ENCODE results near the gene LRFN5. TPM values are rescaled to one million over a fixed set of nuclear protein-coding genes. Genes with fewer than 3 reads are reported as not detected.
"Not testable (repeated sequence)": the region's sequence is repeated elsewhere in the genome, so short reads cannot be mapped to it uniquely, and the experiment has no call there.

LRFN5 gene
- 10.0 TPM for total RNA-seq
- 10 to 100 TPM in 3 of 8 donors, 1 to 10 TPM in 5; 5.6 to 13.7 (median 9.5) TPM for polyA plus RNA-seq (ENCODE audit: insufficient read depth in 1 of 8, insufficient read length in 8 of 8, low replicate concordance in 1 of 8)
- long read RNA-seq, donor 1: 0 reads
- long read RNA-seq, donor 2: 0 reads
- long read RNA-seq, donor 3, partial matches to known transcripts: 0 of 1 reads
- long read RNA-seq, donor 3, other reads (novel, unspliced or antisense): 0 of 1 reads
- long read RNA-seq, donor 4, partial matches to known transcripts: 0 of 1 reads
- long read RNA-seq, donor 4, other reads (novel, unspliced or antisense): 0 of 1 reads
- long read RNA-seq, donor 5, partial matches to known transcripts: 0 of 1 reads
- long read RNA-seq, donor 5, other reads (novel, unspliced or antisense): 0 of 1 reads
- long read RNA-seq, donor 6: 0 reads
- long read RNA-seq, donor 7: 0 reads
- long read RNA-seq, donor 8, partial matches to known transcripts: 0 of 1 reads
- long read RNA-seq, donor 8, other reads (novel, unspliced or antisense): 0 of 1 reads
- long read RNA-seq, donor 9: 0 reads
- long read RNA-seq, donor 10, partial matches to known transcripts: 0 of 1 reads
- long read RNA-seq, donor 10, other reads (novel, unspliced or antisense): 0 of 1 reads
- long read RNA-seq, donor 11: 0 reads

DNA sequence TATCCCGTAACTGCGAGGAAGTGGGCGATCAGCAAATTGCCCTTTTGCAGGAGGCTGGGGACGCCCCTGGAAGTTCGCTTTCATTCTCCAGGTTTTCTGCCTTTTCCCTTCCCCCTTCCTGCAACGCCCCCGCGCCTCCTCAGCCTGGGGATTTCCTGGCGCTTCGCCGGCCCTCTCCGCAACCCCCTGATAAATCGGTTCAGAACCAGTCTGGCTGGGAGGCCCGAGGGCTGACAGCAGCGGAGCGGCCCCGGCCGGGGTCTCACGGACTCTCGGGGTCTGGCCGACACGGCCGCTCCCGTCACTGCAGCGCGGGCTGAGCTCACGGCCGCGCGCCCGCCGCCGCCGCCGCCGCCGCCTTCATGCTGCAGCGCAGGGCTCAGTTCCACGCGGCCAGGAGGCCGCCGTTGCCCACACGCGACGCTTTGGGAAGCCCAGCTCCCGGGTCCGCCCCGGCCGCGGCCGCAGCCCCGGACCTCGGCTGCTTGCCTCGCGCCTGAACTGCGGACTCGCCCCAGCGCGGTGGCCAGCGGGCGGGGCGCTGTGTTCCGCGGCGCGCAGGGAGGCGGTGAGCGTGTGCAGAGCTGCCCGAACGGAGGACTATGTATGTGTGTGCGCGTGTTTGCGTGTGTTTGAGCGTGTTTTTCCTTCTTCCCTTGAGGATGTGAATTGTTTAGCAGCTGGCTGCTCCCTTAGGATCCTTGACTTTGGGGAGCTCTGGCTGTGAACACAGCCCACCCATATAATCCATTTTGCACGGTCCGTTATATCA is at the start of gene LRFN5:
Gene LRFN5 (plus strand): TSS at position 345 of the 772 bp plus-strand sequence.
- peaks cover 10% of the 10 kb centered on the region for H3K4me1 ChIP-seq (ENCODE audit: control insufficient read depth, insufficient read depth, low read length)
- H3K4me3 ChIP-seq (ENCODE audit: low read length): peak within 1 kb of the TSS; percentile 63
- H3K9me3 ChIP-seq (replicated peaks; ENCODE audit: control insufficient read depth, low read depth, low read length): no peaks in the 10 kb centered on the region
- H3K36me3 ChIP-seq (ENCODE audit: control insufficient read depth, insufficient read depth, low read length): no peaks in the 10 kb centered on the region
- peak; percentile 89 for DNase-seq
- under 1% methylated on average over 70 of the region's 76 CpGs for whole genome bisulfite sequencing (ENCODE audit: insufficient coverage)
- peak within 1 kb of the TSS; percentile 96 for H3K27ac ChIP-seq (ENCODE audit: low read length)
- H3K27me3 ChIP-seq (ENCODE audit: control insufficient read depth, insufficient read depth, low read length): peaks cover 8% of the 10 kb centered on the region

DNA sequence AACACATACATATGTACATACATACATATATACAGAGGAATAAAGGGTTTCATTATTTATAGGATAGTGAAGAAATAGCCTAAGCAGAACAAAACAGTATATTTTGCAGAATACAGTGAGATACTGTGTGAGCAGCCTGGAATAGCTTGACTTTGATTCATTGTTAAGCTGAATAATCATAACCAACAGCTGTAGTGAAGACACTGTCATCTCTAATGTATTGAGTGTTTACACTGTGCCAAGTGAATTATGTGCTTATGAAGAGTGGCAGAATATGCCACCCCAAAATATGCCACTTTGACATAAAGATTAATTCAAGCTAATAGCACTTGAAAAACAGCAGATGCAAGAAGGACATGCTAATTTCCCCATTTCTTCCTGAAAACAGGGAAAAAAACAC is 48.2 kb upstream of the LRFN5 start:
- Histone ChIP-seq H3K36me3 (ENCODE audit: control insufficient read depth, insufficient read depth, low read length) (no peaks in the 10 kb centered on the region), H3K27me3 (ENCODE audit: control insufficient read depth, insufficient read depth, low read length) (no peaks in the 10 kb centered on the region), H3K27ac (ENCODE audit: low read length) (no peak overlapping the region), H3K9me3 (replicated peaks; ENCODE audit: control insufficient read depth, low read depth, low read length) (no peaks in the 10 kb centered on the region), H3K4me3 (ENCODE audit: low read length) (no peak overlapping the region), H3K4me1 (ENCODE audit: control insufficient read depth, insufficient read depth, low read length) (no peaks in the 10 kb centered on the region)
- no peak for DNase-seq

DNA sequence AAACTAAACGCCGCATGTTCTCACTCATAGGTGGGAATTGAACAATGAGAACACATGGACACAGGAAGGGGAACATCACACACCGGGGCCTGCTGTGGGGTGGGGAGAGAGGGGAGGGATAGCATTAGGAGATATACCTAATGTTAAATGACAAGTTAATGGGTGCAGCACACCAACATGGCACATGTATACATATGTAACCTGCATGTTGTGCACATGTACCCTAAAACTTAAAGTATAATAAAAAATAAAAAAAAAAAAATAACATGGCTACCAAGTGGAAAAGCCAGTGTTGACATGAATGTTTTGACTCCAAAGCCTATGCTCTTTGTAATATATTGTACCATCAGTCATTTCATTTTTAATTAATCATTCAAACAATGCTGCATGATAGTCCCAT is 39.8 kb upstream of the LRFN5 start:
- H3K27me3 ChIP-seq (ENCODE audit: control insufficient read depth, insufficient read depth, low read length); H3K4me1 ChIP-seq (ENCODE audit: control insufficient read depth, insufficient read depth, low read length); DNase-seq; H3K27ac ChIP-seq (ENCODE audit: low read length); H3K4me3 ChIP-seq (ENCODE audit: low read length); H3K9me3 ChIP-seq (replicated peaks; ENCODE audit: control insufficient read depth, low read depth, low read length); H3K36me3 ChIP-seq (ENCODE audit: control insufficient read depth, insufficient read depth, low read length): not testable (repeated sequence)
- whole genome bisulfite sequencing (ENCODE audit: insufficient coverage): no CpG with 5 or more reads among the region's 3 CpGs

DNA sequence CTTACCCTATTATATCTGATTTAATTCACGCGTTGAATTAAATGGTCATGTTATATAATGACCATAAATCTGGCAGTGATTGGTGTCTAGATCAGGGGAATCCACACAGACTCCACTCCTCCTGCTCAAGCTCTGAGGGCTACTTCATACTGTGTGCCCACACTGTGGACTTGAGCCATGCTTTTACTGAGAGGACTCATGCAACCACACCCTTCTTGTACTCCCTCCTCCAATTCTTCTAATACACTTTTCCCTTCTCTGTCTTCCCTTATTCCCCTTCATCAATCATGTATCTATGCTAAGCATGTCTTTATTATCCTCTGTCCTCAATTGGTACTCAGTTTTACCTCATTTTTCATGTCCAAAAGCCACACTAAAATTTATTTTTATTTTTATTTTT is 37.7 kb upstream of the LRFN5 start:
- Histone ChIP-seq H3K4me3 (ENCODE audit: low read length) (no peak overlapping the region), H3K27me3 (ENCODE audit: control insufficient read depth, insufficient read depth, low read length) (no peaks in the 10 kb centered on the region), H3K9me3 (replicated peaks; ENCODE audit: control insufficient read depth, low read depth, low read length) (no peaks in the 10 kb centered on the region), H3K36me3 (ENCODE audit: control insufficient read depth, insufficient read depth, low read length) (no peaks in the 10 kb centered on the region), H3K27ac (ENCODE audit: low read length) (no peak overlapping the region), H3K4me1 (ENCODE audit: control insufficient read depth, insufficient read depth, low read length) (no peaks in the 10 kb centered on the region)
- WGBS (ENCODE audit: insufficient coverage): no CpG with 5 or more reads among the region's 2 CpGs
- DNase-seq: no peak

DNA sequence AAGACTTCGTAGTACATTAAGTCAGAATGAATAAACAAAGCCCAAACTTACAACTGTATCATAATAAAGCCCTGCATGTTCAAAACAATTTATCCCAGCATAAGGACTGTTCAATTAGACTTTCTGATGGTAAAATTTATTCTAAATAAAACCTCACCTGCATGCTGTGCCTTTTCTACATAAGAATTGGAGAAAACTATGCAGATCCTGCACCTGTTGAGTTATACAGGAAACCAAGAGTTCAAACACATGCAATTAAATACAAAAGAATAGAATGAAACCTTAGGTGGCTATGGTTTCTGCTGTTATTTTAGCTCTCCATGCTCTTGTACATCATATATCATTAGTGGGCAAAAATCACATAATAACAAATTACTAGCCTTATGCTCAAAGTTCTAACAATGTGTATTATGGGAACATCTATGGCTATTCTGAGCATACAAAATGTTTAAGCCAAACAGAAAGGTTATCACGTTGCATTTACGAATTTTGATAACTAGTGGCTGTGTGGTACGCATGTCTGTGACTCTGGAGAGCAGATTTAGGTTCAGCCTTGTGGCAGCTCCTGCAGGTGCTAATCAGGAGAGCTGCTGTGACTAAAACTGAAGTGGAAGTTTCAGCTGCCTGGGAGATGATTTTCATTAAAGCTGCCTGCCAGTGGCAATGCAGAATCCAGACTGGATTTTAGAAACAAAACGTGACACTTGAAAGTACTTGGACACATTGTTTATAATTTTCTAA is 36.1 kb upstream of the LRFN5 start:
- H3K27ac ChIP-seq (ENCODE audit: low read length): no peak overlapping the region
- no peak for DNase-seq
- no peaks in the 10 kb centered on the region for H3K27me3 ChIP-seq (ENCODE audit: control insufficient read depth, insufficient read depth, low read length)
- H3K4me1 ChIP-seq (ENCODE audit: control insufficient read depth, insufficient read depth, low read length): no peaks in the 10 kb centered on the region
- H3K4me3 ChIP-seq (ENCODE audit: low read length): no peak overlapping the region
- WGBS (ENCODE audit: insufficient coverage): 47% methylated on average over 3 of the region's 5 CpGs
- no peaks in the 10 kb centered on the region for H3K36me3 ChIP-seq (ENCODE audit: control insufficient read depth, insufficient read depth, low read length)
- no peaks in the 10 kb centered on the region for H3K9me3 ChIP-seq (replicated peaks; ENCODE audit: control insufficient read depth, low read depth, low read length)

DNA sequence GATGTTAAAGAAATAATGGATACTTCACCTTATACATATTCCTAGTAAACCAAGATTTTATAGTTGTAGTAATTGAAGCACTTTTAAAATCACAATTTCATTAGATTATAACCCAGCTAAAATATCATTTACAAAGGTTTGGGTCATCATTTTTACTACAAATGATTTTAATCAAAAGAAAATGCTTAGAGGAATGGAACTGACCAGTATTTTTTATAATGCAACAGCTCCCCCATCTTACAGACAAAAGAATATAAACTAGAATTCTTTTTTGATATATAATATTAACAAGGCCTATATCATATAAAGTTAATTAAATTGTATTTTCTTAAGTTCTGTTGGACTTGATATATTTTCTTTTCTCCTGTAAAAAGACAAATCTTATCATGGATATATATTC is 20.4 kb upstream of the LRFN5 start:
- H3K27ac ChIP-seq (ENCODE audit: low read length): no peak overlapping the region
- DNase-seq: no peak
- H3K9me3 ChIP-seq (replicated peaks; ENCODE audit: control insufficient read depth, low read depth, low read length): no peaks in the 10 kb centered on the region
- no peaks in the 10 kb centered on the region for H3K4me1 ChIP-seq (ENCODE audit: control insufficient read depth, insufficient read depth, low read length)
- H3K27me3 ChIP-seq (ENCODE audit: control insufficient read depth, insufficient read depth, low read length): no peaks in the 10 kb centered on the region
- H3K4me3 ChIP-seq (ENCODE audit: low read length): no peak overlapping the region
- no peaks in the 10 kb centered on the region for H3K36me3 ChIP-seq (ENCODE audit: control insufficient read depth, insufficient read depth, low read length)

DNA sequence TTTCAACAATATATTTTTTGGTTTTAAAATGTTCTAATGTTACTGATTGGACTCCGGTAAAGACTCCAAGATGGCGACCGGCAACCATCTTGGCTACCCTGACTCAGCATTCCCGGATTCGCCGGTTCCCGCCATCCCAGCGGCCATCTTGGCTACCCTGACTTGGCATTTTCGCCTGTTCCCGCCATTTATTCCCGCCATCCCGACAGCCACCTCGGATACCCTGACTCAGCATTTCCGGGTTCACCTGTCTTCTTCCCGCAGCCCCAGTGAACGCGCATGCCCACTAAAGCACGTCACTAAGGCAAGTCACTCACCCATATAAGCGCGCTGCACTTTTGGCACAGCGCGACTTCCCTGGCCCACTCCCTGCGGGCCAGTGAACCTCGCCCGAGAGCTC is 9.0 kb upstream of the LRFN5 start:
- WGBS (ENCODE audit: insufficient coverage): 98% methylated on average over 25 of the region's 25 CpGs
- H3K9me3 ChIP-seq (replicated peaks; ENCODE audit: control insufficient read depth, low read depth, low read length): no peaks in the 10 kb centered on the region
- no peak overlapping the region for H3K4me3 ChIP-seq (ENCODE audit: low read length)
- no peaks in the 10 kb centered on the region for H3K36me3 ChIP-seq (ENCODE audit: control insufficient read depth, insufficient read depth, low read length)
- no peak overlapping the region for H3K27ac ChIP-seq (ENCODE audit: low read length)
- peaks cover 4% of the 10 kb centered on the region for H3K4me1 ChIP-seq (ENCODE audit: control insufficient read depth, insufficient read depth, low read length)
- H3K27me3 ChIP-seq (ENCODE audit: control insufficient read depth, insufficient read depth, low read length): no peaks in the 10 kb centered on the region
- DNase-seq: no peak

DNA sequence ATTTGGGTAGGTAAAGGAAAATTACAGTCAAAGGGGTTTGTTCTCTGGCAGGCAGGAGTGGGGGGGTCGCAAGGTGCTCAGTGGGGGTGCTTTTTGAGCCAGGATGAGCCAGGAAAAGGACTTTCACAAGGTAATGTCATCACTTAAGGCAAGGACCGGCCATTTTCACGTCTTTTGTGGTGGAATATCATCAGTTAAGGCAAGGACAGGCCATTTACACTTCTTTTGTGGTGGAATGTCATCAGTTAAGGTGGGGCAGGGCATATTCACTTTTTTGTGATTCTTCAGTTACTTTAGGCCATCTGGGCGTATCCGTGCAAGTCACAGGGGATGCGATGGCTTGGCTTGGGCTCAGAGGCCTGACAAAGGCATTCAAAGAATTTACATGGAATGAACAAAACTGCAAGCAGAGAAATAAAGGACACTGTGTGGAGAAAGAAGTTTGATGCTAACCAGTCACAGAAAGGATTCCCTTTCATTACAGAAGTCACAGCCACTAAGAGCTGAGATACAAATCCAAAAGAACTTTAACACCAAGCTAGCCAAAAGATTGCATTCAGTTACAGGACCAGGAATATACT is 6.8 kb upstream of the LRFN5 start:
- not testable (repeated sequence) for H3K27me3 ChIP-seq (ENCODE audit: control insufficient read depth, insufficient read depth, low read length); H3K4me1 ChIP-seq (ENCODE audit: control insufficient read depth, insufficient read depth, low read length); H3K4me3 ChIP-seq (ENCODE audit: low read length); H3K9me3 ChIP-seq (replicated peaks; ENCODE audit: control insufficient read depth, low read depth, low read length); H3K27ac ChIP-seq (ENCODE audit: low read length); H3K36me3 ChIP-seq (ENCODE audit: control insufficient read depth, insufficient read depth, low read length)
- WGBS (ENCODE audit: insufficient coverage): 42% methylated on average over 3 of the region's 6 CpGs
- peak; percentile 18 for DNase-seq

DNA sequence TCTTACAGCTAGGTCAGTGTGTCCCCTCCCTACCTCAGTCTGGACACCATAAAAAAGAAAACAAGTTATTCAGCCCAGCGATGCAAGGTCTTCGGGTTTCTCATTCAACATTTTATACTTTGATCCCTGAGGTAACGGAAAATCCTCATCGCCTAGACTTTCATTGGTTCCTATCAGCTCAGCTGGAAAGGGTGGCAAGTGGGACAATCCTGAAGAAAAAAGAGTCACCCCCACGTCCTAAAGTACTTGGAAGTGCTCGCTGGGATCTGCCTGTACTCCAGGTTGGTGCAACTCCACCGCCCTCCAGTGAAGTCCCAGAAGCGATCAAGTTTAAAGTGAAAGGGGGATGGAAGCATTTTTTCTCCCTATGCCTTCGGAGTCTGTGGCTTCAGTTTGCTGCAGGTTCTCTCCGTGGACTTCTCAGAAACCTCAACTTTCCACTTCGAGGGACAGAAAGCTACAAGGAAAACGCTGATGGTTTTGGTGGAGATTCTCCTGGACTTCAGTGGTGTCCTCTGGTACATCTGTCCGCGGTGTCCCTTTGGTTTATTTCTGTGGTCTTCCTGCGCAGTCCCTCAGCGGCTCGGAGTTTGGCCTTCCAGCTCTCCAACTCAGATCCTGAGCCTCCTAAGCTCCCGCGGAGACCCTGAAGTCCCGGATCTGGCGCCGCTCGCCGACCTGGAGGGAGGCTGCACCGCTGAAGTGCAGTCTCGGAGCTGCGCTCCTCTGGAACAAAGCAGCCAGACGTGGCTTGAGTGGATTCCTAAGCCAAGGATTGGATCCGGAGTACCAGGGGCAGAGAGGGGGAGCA is 1.8 kb upstream of the LRFN5 start:
- peak overlapping the region; percentile 96 for H3K27ac ChIP-seq (ENCODE audit: low read length)
- peak; percentile 94 for DNase-seq

More for the DNA sequence above, 1.8 kb upstream of the LRFN5 start:
- Histone ChIP-seq H3K4me3 (ENCODE audit: low read length) (peak overlapping the region; percentile 63), H3K36me3 (ENCODE audit: control insufficient read depth, insufficient read depth, low read length) (no peaks in the 10 kb centered on the region), H3K4me1 (ENCODE audit: control insufficient read depth, insufficient read depth, low read length) (peaks cover 12% of the 10 kb centered on the region), H3K27me3 (ENCODE audit: control insufficient read depth, insufficient read depth, low read length) (peaks cover 8% of the 10 kb centered on the region), H3K9me3 (replicated peaks; ENCODE audit: control insufficient read depth, low read depth, low read length) (no peaks in the 10 kb centered on the region)
- 0% methylated on average over 16 of the region's 29 CpGs for WGBS (ENCODE audit: insufficient coverage)
